SHP77 (cell line): Measurements from ENCODE around the gene CRLF2.
"Not testable (repeated sequence)": the region's sequence is repeated elsewhere in the genome, so short reads cannot be mapped to it uniquely, and the experiment has no call there.

Experiments
- DNase-seq, 2 experiments: peaks; one replicate each; lab custom pipeline; 2025; lab: John Stamatoyannopoulos, UW

CRLF2 gene

DNA sequence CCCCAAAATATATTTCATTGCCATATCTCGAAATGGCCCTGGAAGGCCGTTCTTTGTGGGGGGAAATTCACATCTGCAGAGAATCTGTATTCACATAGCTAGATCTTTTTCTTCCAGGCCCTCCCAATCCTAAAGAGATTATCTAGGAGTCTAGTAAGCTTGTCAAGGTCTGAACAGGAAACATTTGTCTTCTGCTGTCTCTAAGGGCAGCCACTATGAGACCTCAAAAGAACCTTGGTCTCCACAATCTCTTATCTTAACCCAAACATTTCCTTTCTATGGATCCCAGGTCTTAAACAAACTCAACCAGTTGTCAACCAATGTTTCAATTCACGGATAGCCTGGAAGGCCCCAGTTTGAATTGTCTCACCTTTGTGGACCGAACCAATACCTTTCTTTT lies 45.0 kb downstream of the CRLF2 start:
- DNase-seq, result no peak

- DNase-seq, result no peak
Observed at GRCh38 chrX:1165535-1166196, 46.8 kb downstream of the CRLF2 start.

DNA sequence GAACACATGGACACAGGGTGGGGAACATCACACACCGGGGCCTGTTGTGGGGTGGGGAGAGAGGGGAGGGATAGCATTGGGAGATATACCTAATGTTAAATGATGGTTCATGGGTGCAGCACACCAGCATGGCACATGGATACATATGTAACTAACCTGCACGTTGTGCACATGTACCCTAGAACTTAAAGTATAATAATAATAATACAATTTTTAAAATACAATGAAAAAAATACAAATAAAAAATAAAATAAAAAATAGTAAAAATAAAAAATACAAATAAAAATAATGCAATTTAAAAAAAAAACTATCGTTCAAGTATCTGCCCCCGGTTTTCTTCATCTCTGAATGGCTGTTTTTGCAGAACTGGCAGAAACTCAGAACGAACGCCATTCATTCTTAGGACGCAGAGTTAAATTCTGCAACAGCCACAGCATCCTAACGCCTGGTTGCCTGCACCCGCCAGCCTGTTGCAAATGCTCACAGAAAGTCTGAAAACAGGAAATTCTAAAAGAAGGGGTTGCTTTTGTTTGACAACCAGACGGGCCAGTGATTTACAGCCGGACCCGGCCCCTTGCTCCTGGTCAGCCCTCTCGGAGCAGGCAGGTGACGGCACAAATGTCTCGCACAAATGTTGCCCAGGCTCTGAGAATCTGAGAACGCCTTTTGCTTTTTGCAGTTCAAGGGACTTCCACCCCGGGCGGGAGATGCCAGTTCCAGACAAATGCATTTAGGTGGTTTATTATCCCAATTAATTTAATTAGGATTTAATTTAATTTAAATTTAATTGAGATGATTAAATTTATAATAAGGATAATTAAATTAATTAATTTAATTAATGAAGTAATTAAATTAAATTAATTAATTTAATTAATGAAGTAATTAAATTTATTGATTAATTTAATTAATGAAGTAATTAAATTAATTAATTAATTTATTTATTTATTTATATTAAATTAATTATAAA lies 47.8 kb downstream of the CRLF2 start:
- DNase-seq, result no peak

- no peak for DNase-seq
Observed at GRCh38 chrX:1163231-1163630, 49.2 kb downstream of the CRLF2 start.

DNA sequence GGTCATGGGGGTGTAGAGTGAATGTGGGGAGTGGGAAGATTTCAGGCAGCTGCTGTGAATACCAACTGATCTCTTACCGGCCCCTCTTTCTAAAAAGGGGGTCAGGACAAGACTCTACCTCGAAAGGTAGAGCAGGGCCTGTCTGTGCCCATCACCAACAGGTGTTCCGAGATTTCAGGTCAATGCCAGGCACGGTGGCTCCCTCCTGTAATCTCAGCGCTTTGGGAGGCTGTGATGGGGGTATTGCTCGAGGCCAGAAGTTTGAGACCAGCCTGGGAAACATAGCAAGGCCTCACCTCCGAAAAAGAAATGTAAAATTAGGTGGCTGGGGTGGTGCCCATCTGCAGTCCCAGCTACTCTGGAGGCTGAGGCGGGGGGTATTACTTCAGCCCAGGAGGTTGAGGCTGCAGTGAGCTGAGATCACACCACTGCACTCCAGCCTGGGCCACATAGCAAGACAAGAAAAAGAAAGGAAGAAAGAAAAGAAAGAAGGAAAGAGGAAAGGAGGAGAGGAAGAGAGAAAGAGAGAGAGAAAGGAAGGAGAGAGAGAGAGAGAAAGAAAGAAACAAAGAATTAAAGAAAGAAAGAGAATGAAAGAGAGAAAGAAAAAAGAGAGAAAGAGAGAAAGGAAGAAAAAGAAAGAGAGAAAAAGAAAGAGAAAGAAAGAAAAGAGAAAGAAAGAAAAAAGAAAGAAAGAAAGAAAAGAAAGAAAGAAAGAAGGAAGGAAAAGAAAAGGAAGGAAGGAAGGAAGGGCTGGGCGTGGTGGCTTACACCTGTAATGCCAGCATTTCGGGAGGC lies 50.1 kb downstream of the CRLF2 start:
- no peak for DNase-seq

GRCh38 chrX:1159548-1159947 lies 52.9 kb downstream of the CRLF2 start:
- DNase-seq, result no peak

GRCh38 chrX:1156681-1157455 lies 55.6 kb downstream of the CRLF2 start:
- not testable (repeated sequence) for DNase-seq

- DNase-seq, result no peak
Observed at GRCh38 chrX:1153940-1154339, 58.5 kb downstream of the CRLF2 start.

GRCh38 chrX:1152090-1152489 lies 60.4 kb downstream of the CRLF2 start:
- DNase-seq, result no peak

DNA sequence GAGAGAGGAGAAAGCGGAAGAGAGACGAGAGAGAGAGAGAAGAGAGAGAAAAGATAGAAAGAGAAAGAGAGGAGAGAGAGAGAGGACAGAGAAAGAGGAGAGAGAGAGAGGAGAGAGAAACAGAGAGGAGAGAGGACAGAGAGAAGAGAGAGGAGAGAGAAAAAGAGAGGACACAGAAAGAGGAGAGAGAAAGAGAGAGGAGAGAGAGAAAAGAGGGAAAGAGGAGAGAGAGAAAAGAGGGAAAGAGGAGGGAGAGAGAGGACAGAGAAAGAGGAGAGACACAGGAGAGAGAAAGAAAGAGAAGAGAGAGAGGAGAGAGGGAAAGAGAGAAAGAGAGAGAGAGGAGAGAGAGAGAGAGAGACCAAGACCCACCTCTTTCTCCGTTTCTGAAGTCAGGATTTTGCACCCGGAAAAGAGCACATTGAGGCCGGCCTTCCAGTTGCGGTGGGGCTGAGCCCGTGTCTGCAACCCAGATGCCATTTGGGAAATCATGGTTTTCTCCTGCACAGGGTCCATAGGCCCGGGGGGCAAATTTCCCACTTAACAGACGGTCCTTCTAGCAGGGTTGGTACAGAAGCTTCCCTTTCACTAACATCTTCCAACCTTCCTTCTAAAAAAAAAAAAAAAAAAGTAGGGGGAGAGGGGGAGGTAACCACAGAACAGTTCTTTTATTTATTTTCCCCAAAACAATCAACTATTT lies 60.9 kb downstream of the CRLF2 start:
- no peak for DNase-seq

DNA sequence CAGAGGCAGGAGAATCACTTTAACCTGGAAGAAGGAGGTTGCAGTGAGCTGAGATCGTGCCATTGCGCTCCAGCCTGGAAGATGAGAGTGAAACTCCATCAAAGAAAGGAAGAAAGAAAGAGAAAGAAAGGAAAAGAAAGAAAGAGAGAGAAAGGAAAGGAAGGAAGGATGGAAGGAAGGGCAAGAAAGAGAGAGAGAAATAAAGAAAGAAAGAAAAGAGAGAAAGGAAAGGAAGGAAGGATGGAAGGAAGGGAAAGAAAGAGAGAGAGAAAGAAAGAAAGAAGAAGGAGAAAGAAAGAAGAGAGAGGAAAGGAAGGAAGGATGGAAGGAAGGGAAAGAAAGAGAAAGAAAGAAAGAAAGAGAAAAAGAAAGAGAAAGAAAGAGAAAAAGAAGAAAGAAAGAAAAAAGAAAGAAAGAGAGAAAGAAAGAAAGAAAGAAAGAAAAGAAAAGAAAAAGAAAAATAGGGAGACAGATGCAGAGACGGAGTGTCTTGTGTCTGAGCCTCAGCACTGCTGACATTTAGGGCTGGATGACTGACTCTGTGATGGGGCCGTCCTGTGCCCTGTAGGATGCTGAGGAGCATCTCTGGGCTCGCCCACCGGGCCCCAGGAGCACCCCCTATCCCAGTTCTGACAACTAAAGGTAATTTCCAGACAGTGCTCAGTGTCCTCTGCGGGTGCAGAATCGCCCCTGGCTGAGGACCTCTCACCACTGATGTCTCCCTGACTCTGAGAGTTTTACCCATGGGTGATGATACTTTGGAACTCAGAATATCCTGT lies 61.7 kb downstream of the CRLF2 start:
- no peak for DNase-seq

DNA sequence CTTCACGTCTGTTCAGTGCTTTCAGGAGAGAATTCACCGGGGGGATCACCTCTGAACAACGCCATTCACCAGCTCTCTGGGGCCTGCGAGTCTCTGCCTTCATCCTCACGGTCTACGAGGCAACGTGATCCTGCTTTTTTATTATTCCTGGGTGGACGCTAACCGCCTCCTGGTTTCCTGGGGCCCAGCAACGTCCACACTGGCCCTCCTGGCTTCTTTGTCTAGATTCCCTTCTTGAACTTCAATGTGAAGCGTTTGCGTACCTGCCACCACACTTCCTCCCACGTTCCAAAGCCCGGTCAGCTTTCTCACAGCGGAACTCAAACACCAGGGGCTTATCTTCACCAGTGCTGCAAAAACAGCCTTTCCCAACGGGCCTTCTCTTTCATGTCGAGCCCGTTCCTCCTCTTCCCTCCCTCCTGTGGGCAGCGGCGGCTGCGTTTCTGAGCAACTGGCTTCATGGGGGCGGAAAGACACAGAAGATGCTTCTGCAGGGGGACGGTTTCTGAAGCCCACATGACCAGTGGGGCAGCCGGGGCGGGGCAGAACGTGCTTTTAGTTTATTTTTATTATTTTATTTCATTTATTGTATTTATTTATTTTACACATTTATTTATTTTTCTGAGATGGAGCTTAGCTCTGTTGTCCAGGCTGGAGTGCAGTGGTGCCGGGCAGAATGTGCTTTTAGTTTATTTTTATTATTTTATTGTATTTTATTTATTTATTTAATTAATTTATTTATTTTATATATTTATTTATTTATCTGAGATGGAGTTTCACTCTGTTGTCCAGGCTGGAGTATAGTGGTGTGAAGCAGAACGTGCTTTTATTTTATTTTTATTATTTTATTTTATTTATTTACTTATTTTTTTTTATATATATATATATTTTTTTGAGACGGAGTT lies 64.6 kb downstream of the CRLF2 start:
- no peak for DNase-seq

DNA sequence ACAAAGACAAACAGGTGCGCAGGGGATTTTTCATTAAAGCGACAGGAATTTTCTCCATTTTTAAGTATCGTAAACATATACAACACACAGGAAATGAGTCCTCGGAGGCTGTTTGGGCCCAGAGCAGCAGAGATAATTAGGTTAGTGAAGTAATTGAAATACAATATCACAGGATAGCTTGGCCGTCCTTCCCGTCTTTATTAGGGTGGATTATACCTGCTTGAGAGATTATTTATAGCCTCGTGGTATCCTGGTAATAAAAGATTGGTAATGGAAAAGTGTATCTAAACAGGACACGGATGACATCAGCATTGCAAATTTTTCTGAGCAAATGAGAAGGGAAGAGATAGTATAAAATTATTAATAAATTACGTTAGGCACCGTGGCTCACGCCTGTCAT lies 68.2 kb downstream of the CRLF2 start:
- no peak for DNase-seq
